ENCODE measurements around the gene BABAM2. TPM values are rescaled to one million over a fixed set of nuclear protein-coding genes. Genes with fewer than 3 reads are reported as not detected.

BABAM2 gene
- total RNA-seq, 2 donors from 2014 or later, result 32.2 to 33.5 TPM

GRCh38 chr2:27954771-27955383 lies 64.3 kb downstream of the BABAM2 start:
- no peaks in the 10 kb centered on the region for H3K9me3 ChIP-seq
- H3K9ac ChIP-seq (ENCODE audit: low read depth in 2 of 2, low read length in 2 of 2), result no peak overlapping the region
- H3K27ac ChIP-seq, result peak overlapping the region; percentile 13
- peak; percentile 38 for DNase-seq
- H3K4me3 ChIP-seq, result no peak overlapping the region
- H3K27me3 ChIP-seq, result no peaks in the 10 kb centered on the region
- TF ChIP-seq, protein P1, sequence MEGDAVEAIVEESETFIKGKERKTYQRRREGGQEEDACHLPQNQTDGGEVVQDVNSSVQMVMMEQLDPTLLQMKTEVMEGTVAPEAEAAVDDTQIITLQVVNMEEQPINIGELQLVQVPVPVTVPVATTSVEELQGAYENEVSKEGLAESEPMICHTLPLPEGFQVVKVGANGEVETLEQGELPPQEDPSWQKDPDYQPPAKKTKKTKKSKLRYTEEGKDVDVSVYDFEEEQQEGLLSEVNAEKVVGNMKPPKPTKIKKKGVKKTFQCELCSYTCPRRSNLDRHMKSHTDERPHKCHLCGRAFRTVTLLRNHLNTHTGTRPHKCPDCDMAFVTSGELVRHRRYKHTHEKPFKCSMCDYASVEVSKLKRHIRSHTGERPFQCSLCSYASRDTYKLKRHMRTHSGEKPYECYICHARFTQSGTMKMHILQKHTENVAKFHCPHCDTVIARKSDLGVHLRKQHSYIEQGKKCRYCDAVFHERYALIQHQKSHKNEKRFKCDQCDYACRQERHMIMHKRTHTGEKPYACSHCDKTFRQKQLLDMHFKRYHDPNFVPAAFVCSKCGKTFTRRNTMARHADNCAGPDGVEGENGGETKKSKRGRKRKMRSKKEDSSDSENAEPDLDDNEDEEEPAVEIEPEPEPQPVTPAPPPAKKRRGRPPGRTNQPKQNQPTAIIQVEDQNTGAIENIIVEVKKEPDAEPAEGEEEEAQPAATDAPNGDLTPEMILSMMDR (IDR thresholded peaks at IDR 0.05), result no peak
- intact Hi-C loops (cut with DNase I), result no loop called here
- no peaks in the 10 kb centered on the region for H3K36me3 ChIP-seq
- peaks cover 6% of the 10 kb centered on the region for H3K4me1 ChIP-seq

DNA sequence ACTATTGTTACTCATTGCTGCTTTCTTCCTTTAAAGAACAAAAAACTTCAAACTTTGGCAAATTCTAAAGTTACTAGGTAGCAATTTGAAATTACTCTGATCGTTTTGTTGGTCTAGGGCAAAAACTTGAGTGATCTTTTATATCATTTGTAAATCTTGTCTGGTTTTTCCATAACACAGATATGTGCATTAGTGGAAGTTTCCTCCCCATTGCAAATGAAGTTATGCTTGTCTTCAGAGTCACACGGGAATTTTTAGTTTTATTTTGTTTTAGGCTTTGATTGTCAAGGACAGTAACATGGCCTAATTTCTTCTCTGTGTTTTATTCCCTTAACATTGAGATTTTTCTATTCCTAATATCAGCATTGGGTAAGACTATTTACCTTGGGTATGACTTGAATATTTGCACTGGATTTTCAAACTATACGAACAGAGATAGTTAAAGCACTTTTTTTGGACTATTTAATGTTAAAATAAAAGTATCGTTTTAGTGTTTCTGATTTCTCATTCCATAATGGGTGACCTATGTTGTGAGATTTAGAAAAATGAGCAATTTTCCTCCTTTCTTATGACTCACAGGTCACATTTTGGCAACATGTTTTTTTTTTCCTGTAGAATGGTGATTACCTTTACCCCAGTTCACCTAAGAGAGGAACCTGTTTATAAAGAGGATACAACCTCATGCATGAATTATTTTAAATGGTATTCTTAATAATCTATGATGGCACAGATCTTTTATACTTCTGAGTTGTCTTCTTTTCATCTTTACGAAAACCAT lies 65.0 kb downstream of the BABAM2 start:
- Histone ChIP-seq H3K4me1 (peaks cover 6% of the 10 kb centered on the region), H3K36me3 (no peaks in the 10 kb centered on the region), H3K4me3 (no peak overlapping the region), H3K9me3 (no peaks in the 10 kb centered on the region), H3K27ac (peak overlapping the region; percentile 13), H3K27me3 (no peaks in the 10 kb centered on the region), H3K9ac (ENCODE audit: low read depth in 2 of 2, low read length in 2 of 2) (no peak overlapping the region)
- TF ChIP-seq, protein P1 (IDR thresholded peaks at IDR 0.05), result no peak
- intact Hi-C loops (cut with DNase I), result no loop called here
- DNase-seq, result no peak

DNA sequence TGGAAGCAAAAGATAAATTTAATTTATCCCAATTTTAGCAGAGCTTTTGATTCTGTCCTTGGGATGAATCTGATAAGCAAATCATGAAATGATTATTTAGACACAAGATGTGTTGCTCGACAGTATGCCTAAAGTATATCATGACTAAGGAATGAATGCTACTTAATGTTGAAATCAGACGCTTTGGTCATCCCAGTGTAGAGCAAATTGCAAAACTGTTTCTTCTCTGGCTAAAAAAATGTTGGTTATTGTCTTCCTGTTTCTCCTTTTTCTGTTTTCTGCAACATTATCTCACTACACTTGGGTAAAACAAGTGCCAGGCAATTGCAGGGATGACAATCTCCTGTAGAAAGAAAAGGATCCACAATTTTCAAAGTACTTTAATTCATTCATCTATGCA lies 66.4 kb downstream of the BABAM2 start:
- DNase-seq, result no peak
- no peaks in the 10 kb centered on the region for H3K9me3 ChIP-seq
- no peaks in the 10 kb centered on the region for H3K27me3 ChIP-seq
- H3K27ac ChIP-seq, result no peak overlapping the region
- intact Hi-C loops (cut with DNase I), result no loop called here
- no peak overlapping the region for H3K4me3 ChIP-seq
- H3K36me3 ChIP-seq, result no peaks in the 10 kb centered on the region
- H3K4me1 ChIP-seq, result peaks cover 6% of the 10 kb centered on the region
- no peak overlapping the region for H3K9ac ChIP-seq (ENCODE audit: low read depth in 2 of 2, low read length in 2 of 2)
- TF ChIP-seq, protein P1 (IDR thresholded peaks at IDR 0.05), result no peak

GRCh38 chr2:27958711-27959378 lies 68.3 kb downstream of the BABAM2 start:
- TF ChIP-seq, protein P1 (IDR thresholded peaks at IDR 0.05), result no peak
- H3K36me3 ChIP-seq, result no peaks in the 10 kb centered on the region
- H3K4me1 ChIP-seq, result peaks cover 6% of the 10 kb centered on the region
- H3K27me3 ChIP-seq, result no peaks in the 10 kb centered on the region
- no peak overlapping the region for H3K9ac ChIP-seq (ENCODE audit: low read depth in 2 of 2, low read length in 2 of 2)
- H3K4me3 ChIP-seq, result no peak overlapping the region
- no peaks in the 10 kb centered on the region for H3K9me3 ChIP-seq
- DNase-seq, result no peak
- intact Hi-C loops (cut with DNase I), result no loop called here
- no peak overlapping the region for H3K27ac ChIP-seq

DNA sequence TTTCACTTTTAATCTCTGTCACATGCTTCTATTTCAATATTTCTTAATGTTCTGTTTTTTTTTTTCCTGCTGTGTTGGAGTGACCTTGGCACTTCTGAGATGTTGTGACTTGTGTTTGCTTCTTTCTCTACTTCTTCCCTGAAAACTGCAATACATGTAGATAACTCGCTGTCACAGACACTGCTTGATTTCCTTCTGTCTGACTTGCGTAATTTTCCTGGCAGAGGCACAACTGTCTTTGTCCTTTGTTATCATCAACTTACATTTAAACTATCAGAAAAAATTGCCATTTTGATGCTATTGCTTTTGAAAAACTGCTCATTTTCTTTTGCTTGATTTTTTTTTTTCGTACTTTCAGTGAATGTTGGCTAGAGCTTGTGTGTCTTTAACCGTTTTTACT lies 69.0 kb downstream of the BABAM2 start:
- H3K9ac ChIP-seq (ENCODE audit: low read depth in 2 of 2, low read length in 2 of 2), result no peak overlapping the region
- no peaks in the 10 kb centered on the region for H3K36me3 ChIP-seq
- no peaks in the 10 kb centered on the region for H3K9me3 ChIP-seq
- H3K4me3 ChIP-seq, result no peak overlapping the region
- intact Hi-C loops (cut with DNase I), result no loop called here
- peak; percentile 58 for DNase-seq
- no peaks in the 10 kb centered on the region for H3K27me3 ChIP-seq
- no peak overlapping the region for H3K27ac ChIP-seq
- H3K4me1 ChIP-seq, result peaks cover 6% of the 10 kb centered on the region
- TF ChIP-seq, protein P1 (IDR thresholded peaks at IDR 0.05), result no peak
